Measurements from ENCODE around the gene ACTC1.

DNA sequence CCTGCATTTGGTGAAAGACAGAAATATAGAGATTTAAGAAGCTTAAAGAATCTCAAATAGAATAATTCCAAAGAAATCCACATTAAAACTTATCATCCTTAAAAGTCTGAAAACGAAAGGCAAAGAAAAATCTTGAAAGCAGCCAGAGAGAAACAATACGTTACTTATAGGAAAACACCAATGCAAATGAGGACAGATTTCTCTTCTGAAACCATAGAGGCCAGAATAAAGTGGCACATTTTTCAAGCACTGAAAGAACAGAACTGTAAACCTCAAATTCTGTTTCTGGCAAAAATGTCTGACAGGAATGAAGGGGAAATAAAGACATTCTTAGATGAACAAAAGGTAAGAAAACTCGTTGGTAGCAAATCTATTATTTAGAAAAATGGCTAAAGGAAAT is 13.8 kb upstream of the ACTC1 start:
- TF ChIP-seq, protein P1, sequence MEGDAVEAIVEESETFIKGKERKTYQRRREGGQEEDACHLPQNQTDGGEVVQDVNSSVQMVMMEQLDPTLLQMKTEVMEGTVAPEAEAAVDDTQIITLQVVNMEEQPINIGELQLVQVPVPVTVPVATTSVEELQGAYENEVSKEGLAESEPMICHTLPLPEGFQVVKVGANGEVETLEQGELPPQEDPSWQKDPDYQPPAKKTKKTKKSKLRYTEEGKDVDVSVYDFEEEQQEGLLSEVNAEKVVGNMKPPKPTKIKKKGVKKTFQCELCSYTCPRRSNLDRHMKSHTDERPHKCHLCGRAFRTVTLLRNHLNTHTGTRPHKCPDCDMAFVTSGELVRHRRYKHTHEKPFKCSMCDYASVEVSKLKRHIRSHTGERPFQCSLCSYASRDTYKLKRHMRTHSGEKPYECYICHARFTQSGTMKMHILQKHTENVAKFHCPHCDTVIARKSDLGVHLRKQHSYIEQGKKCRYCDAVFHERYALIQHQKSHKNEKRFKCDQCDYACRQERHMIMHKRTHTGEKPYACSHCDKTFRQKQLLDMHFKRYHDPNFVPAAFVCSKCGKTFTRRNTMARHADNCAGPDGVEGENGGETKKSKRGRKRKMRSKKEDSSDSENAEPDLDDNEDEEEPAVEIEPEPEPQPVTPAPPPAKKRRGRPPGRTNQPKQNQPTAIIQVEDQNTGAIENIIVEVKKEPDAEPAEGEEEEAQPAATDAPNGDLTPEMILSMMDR (IDR thresholded peaks at IDR 0.05), result no peak
- TF ChIP-seq POLR2AphosphoS5 (IDR thresholded peaks at IDR 0.05; ENCODE audit: low read depth, low read length) (no peak), SIN3A (IDR thresholded peaks at IDR 0.05; ENCODE audit: borderline replicate concordance, insufficient read depth, low read depth, low read length) (no peak), TCF7L2 (IDR thresholded peaks at IDR 0.05; ENCODE audit: low read depth, low read length) (no peak)
- TF ChIP-seq, protein P2, sequence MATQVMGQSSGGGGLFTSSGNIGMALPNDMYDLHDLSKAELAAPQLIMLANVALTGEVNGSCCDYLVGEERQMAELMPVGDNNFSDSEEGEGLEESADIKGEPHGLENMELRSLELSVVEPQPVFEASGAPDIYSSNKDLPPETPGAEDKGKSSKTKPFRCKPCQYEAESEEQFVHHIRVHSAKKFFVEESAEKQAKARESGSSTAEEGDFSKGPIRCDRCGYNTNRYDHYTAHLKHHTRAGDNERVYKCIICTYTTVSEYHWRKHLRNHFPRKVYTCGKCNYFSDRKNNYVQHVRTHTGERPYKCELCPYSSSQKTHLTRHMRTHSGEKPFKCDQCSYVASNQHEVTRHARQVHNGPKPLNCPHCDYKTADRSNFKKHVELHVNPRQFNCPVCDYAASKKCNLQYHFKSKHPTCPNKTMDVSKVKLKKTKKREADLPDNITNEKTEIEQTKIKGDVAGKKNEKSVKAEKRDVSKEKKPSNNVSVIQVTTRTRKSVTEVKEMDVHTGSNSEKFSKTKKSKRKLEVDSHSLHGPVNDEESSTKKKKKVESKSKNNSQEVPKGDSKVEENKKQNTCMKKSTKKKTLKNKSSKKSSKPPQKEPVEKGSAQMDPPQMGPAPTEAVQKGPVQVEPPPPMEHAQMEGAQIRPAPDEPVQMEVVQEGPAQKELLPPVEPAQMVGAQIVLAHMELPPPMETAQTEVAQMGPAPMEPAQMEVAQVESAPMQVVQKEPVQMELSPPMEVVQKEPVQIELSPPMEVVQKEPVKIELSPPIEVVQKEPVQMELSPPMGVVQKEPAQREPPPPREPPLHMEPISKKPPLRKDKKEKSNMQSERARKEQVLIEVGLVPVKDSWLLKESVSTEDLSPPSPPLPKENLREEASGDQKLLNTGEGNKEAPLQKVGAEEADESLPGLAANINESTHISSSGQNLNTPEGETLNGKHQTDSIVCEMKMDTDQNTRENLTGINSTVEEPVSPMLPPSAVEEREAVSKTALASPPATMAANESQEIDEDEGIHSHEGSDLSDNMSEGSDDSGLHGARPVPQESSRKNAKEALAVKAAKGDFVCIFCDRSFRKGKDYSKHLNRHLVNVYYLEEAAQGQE (IDR thresholded peaks at IDR 0.05; ENCODE audit: insufficient read depth in 1 of 2, low read depth in 2 of 2, low read length in 1 of 2), result no peak

Measured in Panc1 (cell line).